GM12891 (cell line): ENCODE data around the gene DNAJC3.
"Not testable (repeated sequence)": the region's sequence is repeated elsewhere in the genome, so short reads cannot be mapped to it uniquely, and the experiment has no call there.

ENCODE experiments used
- POLR2A ChIP-seq: IDR thresholded peaks from 2 replicates; pipeline ENCODE4 v1.6.1; 2011; ENCODE audit warnings: low read depth, low read length, control low read depth
- POLR2AphosphoS5 ChIP-seq: IDR thresholded peaks from 2 replicates; pipeline ENCODE4 v1.6.1; 2011; ENCODE audit warnings: low read depth, low read length, control low read depth
- POU2F2 ChIP-seq: IDR thresholded peaks from 2 replicates; pipeline ENCODE4 v1.6.1; 2011; ENCODE audit warnings: low read depth, mild to moderate bottlenecking, control low read depth, low read length, moderate library complexity
- TAF1 ChIP-seq: IDR thresholded peaks from 2 replicates; pipeline ENCODE4 v1.6.1; 2011; ENCODE audit warnings: low read depth, low read length, control low read depth

GRCh38 chr13:95781940-95782339, 105.0 kb downstream of the DNAJC3 start:
- TF ChIP-seq POLR2AphosphoS5, POLR2A, POU2F2, TAF1: not testable (repeated sequence)
